ENCODE measurements around the gene HOXA5. TPM values are rescaled to one million over a fixed set of nuclear protein-coding genes. Genes with fewer than 3 reads are reported as not detected.

Gene HOXA5
- total RNA-seq, 1 experiment from 2014 or later, result not detected

DNA sequence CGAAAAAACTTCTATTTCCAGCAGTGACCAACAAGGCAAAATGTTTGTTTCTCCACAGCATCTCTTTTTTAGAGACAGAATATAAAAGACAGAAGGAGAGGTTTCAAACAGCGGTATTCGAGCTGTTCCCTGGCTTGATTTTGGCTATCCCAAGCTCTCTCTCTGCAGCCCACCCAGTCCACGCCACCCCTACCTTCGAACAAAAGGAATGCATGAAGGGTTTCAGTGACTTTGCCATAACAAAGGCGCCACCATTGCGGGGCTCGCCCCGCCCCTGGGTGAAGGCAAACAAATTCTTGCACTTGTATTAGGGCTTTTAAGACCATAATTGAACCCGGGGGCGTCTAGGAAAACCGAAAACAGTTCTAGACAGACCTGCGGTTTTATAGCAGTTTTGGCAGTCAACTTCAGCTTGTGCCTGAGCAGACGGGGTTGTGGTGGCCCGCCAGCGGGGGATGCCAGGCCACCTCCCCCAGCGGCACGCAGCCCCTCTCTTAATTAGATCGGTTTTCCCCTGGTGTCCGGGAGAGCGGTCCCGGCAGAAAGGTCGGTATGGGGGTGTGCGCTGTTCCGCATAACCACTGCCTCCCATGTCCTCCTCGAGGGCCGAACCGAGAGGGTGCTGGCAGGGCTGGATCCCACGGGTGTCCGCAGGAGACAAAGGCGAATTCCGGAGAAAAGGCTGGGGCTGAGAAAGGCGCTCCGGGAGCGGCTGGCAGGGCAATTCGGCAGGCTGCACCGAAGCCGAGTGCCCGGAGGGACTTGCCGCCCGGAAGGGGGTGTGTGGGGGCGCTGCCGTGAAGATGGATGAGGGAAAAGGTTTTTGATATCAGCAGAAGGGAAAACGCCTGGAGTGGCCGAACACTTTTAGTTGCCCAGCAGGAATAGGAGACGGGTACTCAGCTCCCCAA lies 44.2 kb upstream of the HOXA5 start:
- Histone ChIP-seq H3K23me2 (ENCODE audit: insufficient read length, low read depth, low read length, poor library complexity, severe bottlenecking) (no peaks in the 10 kb centered on the region), H2BK15ac (ENCODE audit: low read depth, low read length) (no peak overlapping the region), H2AFZ (ENCODE audit: low read length) (no peak overlapping the region), H3T11ph (ENCODE audit: low read length) (no peak overlapping the region), H3K23ac (ENCODE audit: insufficient read length, low read depth, low read length) (no peak overlapping the region), H3K4me2 (ENCODE audit: insufficient read depth, insufficient read length, low read length) (no peak overlapping the region), H3K18ac (ENCODE audit: insufficient read length, low read depth, low read length) (no peak overlapping the region), H3K56ac (ENCODE audit: insufficient read length, low read depth, low read length) (no peak overlapping the region), H4K91ac (ENCODE audit: insufficient read length, low read depth, low read length) (no peak overlapping the region), H3K27me3 (ENCODE audit: insufficient read depth, low read length) (peaks cover 97% of the 10 kb centered on the region), H2BK12ac (ENCODE audit: insufficient read length, low read depth, low read length) (no peak overlapping the region), H2BK20ac (ENCODE audit: low read depth, low read length, poor library complexity, severe bottlenecking) (no peak overlapping the region), H4K20me1 (ENCODE audit: control insufficient read depth, insufficient read depth, insufficient read length) (no peaks in the 10 kb centered on the region), H3K9ac (ENCODE audit: extremely low read depth, insufficient read length, low read length) (no peak overlapping the region), H3K79me1 (ENCODE audit: insufficient read depth, low read depth, low read length, poor library complexity, severe bottlenecking) (no peaks in the 10 kb centered on the region), H3K14ac (ENCODE audit: insufficient read depth, low read length) (no peak overlapping the region), H3K9me3 (ENCODE audit: control insufficient read depth, low read depth, low read length) (no peaks in the 10 kb centered on the region), H2AK5ac (ENCODE audit: insufficient read length, low read length) (no peak overlapping the region), H3K4ac (ENCODE audit: low read depth, low read length) (no peak overlapping the region), H3K79me2 (ENCODE audit: insufficient read depth, low read length) (no peaks in the 10 kb centered on the region), H2BK5ac (ENCODE audit: insufficient read length, low read length) (no peak overlapping the region), H4K8ac (replicated peaks; ENCODE audit: insufficient read length, low read depth, low read length) (no peak overlapping the region), H4K5ac (ENCODE audit: insufficient read length, low read depth, low read length) (no peak overlapping the region), H3K4me1 (ENCODE audit: insufficient read depth, low read length) (no peaks in the 10 kb centered on the region), H3K27ac (ENCODE audit: insufficient read length, low read depth, low read length) (no peak overlapping the region), H2BK120ac (ENCODE audit: low read depth, low read length, poor library complexity, severe bottlenecking) (no peak overlapping the region)
- Mint-ChIP-seq H3K4me3 (peak overlapping the region in 1 of 2 experiments; percentile 73; a peak in 1 of 5 replicates), H3K27ac (no peak overlapping the region), H3K36me3 (ENCODE audit: insufficient read depth in 1 of 3, low read depth in 3 of 3) (peaks cover 0 to 2% (median 0%) of the 10 kb centered on the region in 3 experiments; a peak in 3 of 7 replicates), H3K4me1 (peaks cover 17 to 46% of the 10 kb centered on the region in 2 experiments), H3K9me3 (peaks cover 1 to 14% of the 10 kb centered on the region in 2 experiments; a peak in 3 of 5 replicates), H3K27me3 (ENCODE audit: low read depth) (peaks cover 100% of the 10 kb centered on the region)
- TF ChIP-seq, protein P1, sequence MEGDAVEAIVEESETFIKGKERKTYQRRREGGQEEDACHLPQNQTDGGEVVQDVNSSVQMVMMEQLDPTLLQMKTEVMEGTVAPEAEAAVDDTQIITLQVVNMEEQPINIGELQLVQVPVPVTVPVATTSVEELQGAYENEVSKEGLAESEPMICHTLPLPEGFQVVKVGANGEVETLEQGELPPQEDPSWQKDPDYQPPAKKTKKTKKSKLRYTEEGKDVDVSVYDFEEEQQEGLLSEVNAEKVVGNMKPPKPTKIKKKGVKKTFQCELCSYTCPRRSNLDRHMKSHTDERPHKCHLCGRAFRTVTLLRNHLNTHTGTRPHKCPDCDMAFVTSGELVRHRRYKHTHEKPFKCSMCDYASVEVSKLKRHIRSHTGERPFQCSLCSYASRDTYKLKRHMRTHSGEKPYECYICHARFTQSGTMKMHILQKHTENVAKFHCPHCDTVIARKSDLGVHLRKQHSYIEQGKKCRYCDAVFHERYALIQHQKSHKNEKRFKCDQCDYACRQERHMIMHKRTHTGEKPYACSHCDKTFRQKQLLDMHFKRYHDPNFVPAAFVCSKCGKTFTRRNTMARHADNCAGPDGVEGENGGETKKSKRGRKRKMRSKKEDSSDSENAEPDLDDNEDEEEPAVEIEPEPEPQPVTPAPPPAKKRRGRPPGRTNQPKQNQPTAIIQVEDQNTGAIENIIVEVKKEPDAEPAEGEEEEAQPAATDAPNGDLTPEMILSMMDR (conservative IDR thresholded peaks at IDR 0.05), result no peak
- DNase-seq, result peak; percentile 53
- no CpG with 5 or more reads among the region's 46 CpGs for WGBS (ENCODE audit: extremely low coverage, insufficient read length, low lambda C conversion rate)

All from H9 (cell line).